Measurements from ENCODE around the gene B9D2.
"Not testable (repeated sequence)": the region's sequence is repeated elsewhere in the genome, so short reads cannot be mapped to it uniquely, and the experiment has no call there.

Gene B9D2

DNA sequence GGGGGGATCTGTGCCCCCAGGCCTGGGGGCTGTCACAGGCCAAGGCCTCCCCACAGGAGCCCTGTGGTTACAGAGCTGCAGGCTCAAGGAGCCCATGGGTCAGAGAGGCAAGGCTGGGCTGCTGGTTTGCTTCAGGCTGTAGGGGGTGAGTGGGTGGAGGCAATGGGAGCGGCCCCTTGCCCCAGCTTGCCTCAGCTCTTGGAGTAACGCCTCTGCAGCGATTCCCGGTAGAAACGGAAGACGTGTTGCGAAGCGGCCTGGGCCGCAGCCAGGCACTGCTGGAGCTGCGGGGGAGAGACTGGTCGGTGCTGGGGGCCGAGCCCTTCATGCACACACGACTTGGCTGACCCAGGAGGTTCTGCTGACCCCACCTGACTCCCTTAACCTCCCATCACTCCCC, 22.5 kb upstream of the B9D2 start:
- DNase-seq = no peak

DNA sequence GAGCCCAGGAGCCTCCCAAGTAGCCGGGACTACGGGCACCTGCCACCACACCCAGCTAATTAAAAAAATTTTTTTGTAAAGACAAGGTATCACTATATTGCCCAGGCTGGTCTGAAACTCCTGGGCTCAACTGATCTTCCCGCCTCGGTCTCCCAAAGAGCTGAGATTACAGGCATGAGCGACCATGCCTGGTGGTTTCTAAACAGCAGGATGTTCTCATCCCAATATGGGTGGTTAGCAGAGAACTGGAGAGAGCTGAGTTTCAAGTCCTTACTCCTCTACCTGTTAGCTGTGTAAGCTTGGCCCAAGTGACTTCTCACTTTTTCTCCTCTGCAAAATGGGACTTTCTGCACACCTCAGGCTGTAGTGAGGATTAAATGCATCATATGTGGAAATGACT, 20.4 kb upstream of the B9D2 start:
- DNase-seq = no peak

DNA sequence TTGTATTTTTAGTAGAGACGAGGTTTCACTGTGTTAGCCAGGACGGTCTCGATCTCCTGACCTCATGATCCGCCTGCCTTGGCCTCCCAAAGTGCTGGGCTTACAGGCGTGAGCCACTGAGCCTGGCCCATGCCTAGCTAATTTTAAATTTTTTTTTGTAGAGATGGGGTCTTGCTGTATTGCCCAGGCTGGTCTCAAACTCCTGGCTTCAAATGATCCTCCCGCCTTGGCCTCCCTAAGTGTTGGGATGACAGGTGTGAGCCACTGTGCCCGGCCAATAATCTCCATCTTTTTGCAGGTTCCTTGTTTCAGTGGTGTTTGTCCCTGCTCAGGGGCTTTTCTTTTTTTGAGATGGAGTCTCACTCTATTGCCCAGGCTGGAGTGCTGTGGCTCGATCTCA, 17.6 kb upstream of the B9D2 start:
- not testable (repeated sequence) for DNase-seq

DNA sequence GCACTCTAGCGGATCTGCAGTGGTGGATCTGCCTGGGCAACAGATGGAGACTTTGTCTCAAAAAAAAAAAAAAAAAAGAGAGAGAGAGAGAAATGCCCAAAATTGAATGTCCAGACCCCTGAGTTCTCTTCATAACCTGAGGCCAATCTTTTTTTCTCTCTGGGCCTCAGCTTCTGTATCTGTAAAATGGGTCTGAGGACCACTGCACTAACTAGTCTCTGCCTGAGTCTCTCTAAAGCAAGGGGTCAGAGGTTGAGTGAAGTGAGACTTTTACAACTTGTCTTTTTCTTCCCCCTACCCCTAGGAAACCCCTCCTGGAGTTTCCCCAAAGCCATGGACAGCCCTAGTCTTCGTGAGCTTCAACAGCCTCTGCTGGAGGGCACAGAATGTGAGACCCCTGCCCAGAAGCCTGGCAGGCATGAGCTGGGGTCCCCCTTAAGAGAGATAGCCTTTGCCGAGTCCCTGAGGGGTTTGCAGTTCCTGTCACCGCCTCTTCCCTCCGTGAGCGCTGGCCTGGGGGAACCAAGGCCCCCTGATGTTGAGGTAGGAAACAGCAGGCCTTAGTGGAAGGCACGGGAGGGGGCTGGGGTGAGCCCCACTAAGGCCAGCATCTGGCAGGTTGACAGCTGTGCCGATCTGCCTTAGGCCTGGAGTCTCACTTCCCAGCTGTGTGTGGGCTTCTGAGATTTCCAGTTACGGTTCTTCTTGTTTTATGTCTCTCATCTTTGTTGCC, 14.2 kb upstream of the B9D2 start:
- no peak for DNase-seq

DNA sequence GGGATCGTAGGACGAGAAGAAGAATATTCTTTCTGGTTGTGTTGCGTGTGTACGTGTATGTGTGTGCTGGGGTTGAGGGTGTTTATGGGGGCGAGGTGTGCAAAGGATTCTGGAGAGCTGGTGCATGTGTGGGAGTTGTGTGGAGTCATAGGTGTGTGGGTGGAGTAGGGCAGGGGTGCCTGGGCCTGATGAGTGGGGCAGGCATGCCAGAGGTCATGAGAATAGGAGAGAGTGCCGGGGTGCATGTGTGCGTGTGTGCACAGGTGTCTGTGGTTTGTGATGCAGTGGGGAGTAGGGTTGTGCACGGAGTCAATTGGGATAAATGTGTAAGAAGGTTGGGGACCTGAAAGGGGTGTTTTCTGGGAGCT, 13.0 kb upstream of the B9D2 start:
- no peak for DNase-seq

DNA sequence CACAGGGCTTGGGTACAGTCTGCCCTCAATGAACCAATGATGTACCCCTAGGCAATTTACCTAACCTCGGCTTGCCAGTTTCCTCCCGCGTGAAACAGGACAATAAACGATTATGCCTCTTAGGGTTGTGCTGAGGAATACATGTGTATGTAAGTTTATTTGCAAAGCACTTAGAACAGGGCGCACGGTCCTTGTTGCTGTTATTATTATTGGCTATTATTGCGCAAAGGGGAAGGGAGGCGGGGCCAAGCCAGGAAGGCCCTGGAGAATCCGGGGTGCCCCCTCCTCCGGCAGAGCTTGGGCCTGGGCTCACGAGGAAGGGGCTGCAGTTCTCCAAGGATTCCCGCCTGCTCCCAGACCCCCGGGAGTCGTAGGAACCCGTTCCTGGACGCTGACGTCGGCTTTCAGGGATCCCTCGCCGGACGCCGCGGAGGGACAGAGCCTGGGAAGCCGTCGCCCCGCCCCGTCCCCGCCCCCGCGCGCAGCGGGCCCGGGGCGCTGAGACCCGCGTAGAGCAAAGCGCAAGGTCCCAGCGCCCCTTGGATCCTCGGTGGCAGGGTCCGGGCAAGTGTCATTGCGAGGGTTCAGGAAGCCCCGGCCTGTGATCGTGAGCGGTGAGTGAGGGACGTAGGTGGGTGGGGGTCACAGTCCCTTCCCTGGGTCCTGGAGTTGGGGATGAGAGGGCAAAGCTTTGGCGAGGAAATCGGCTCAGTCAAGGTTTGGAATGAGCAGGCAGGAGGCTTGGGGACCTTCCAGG, 12.5 kb upstream of the B9D2 start, which contains the start of gene TMEM91:
TSS of gene TMEM91 (plus strand) at position 293 of the 757 bp plus-strand sequence. CDS start 1,777 bp downstream, outside the sequence.
- no peak for DNase-seq

DNA sequence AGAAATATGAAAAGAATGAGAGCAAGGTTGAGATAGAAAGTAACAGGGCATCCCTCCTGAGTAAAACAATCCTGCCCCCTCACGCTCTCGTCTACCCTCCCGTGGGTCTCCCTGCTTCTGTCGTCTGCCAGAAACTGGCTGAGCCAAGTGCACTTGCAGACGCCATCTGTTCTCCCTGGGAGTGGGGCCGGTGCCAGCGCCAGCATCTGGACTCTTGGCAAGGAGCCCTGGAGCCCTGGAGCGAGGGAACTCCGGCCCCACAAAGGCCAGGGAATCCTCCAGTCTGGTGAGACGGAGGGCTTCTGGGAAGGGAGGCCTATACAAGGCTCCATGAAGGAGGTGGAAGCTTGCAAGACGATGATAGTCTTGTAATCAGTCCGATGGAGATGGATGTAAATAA, 10.0 kb upstream of the B9D2 start:
- DNase-seq = peak; percentile 85

DNA sequence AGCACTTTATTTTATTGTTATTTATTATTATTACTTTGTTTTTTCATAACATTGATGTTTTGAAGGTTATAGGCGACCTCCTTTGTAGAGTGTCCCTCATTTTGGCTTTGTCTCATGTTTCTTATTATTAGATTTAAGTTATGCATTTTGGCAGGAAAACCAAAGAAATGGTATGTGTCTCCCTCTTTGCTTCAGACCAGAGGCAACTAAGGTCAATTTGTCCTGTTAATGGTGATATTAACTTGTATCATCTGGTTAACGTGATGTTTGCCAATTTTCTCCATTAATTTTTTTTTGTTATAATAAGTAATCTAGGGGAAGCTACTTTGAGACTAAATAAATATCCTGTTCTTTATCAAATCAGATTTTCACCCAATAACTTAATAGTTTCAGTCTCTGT, 8.6 kb upstream of the B9D2 start:
- no peak for DNase-seq

DNA sequence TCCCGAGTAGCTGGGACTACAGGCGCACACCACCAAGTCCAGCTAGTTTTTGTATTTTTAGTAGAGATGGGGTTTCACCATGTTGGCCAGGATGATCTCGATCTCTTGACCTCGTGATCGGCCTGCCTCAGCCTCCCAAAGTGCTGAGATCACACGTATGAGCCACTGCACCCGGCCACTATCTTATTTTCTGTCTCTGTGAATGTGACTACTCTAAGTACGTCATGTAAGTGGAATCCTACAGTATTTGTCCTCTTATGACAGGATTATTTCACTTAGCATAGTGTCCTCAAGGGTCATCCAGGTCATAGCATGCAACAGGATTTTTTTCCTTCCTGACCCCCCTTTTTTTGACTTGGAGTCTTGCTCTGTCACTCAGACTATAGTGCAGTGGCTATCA, 7.6 kb upstream of the B9D2 start:
- DNase-seq = no peak

DNA sequence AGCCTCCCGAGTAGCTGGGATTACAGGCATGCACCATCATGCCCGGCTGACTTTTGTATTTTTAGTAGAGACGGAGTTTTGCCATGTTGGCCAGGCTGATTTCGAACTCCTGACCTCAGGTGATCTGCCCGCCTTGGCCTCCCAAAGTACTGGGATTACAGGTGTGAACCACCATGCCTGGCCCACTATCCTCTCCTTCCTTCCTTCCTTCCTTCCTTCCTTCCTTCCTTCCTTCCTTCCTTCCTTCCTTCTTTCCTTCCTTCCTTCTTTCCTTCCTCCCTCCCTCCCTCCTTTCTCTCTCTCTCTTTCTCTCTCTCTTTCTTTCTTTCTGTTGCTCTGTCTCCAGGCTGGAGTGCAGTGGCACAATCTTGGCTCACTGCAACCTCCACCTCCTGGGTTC, 7.2 kb upstream of the B9D2 start:
- DNase-seq = not testable (repeated sequence)

DNA sequence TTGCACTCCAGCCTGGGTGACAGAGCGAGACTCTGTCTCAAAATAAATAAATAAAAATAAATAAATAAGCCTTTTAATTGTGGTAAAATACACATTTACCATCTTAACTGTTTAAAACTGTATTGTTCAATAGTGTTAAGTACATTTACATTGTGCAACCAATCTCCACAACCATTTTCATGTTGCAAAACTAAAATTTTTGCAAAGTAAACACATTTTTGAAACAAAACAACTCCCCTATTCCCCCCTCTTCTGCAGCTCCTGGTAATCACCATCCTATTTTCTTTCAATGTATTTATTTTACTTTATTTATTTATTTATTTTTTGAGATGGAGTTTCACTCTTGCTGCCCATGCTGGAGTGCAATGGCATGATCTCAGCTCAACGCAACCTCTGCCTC, 5.8 kb upstream of the B9D2 start:
- no peak for DNase-seq

DNA sequence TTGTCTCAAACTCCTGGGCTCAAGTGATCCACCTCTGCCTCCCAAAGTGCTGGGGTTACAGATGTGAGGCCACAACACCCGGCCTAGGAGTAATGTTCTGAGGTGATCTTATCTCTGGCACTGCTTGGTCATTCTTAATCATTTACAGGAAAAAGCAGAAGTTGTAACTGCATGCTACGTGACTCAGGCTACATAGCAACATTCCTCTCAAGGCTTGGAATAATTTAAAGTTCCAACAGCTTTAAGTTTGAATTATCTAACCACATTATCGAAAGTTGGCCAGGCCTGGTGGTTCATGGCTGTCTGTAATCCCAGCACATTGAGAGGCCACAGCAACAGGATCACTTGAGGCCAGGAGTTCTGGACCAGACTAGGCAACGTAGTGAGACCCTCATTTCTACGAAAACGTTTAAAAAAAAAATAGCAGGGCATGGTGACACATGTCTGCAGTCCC, 3.9 kb upstream of the B9D2 start:
- DNase-seq = peak; percentile 94

DNA sequence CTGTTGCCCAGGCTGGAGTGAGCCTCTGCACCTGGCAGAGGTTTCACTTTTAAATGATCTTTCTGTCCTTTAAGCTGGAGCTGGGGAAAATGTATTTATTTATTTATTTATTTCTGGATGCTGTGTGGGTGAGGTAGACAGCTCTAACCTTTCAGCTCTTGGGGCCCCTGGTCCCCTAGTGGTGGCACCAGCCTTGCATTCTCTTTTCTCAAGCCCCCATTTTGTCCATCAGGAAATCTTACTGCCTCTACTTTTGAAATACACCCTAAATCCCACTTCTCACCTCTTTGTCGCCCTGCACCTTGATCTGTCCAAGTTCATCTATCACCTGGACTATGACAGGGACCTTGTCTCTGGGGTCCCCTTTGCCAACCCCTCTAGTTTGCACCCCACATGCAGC, 2.1 kb upstream of the B9D2 start:
- peak; percentile 14 for DNase-seq

DNA sequence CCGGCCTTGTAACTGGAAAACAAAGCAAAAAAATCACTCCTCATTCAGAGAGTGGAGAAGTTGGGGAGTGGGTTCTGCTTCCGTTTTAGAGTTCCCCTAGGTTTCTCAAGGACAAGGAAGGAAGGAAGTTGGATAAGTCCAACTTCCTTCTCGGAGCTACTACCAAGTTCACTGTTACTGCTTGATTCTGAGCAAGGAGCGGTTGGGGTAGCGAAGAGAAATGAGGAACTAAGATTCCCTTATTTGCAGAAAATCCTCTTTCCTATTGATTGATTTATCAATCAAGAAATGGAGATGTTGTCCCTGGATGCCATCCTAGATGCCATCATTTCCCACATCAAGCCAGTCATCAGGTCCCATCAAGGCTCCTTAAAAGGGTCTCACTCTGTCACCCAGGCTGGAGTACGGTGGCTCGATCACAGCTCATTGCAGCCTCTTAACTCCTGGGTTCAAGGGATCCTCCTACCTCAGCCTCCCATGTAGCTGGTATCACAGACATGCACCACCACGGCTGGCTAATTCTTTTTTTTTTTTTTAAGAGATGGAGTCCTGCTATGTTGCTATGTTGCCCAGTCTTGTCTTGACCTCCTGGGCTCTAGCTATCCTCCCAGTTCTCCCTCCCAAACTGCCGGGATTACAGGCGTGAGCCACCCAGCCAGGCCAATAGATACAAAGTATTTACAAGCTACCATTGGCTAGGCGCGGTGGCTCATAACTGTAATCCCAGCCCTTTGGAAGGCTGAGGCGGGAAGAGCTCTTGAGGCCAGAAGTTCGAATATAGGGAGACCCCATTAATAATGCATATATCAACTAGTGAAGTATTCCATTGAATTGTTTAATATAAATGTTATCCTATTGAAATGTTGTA, 809 bp upstream of the B9D2 start:
- DNase-seq = no peak

DNA sequence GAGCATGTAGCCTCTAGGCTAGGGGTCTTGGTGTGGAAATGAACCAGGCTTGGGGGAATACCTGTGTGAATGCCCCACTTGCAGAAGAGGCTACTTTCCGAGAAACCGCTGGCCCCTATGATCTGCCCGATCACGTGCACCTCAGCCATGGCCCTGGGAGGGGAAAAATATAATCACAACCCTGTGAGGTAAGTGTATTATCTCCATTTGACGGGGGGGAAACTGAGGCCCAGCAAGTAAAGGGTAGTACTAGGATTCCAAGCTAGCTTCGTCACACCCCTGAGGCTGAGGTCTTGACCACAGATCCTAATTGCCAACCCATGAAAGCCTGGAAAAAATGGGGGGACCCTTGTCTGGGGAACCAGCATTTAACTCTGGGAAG, 587 bp downstream of the B9D2 start:
- no peak for DNase-seq

DNA sequence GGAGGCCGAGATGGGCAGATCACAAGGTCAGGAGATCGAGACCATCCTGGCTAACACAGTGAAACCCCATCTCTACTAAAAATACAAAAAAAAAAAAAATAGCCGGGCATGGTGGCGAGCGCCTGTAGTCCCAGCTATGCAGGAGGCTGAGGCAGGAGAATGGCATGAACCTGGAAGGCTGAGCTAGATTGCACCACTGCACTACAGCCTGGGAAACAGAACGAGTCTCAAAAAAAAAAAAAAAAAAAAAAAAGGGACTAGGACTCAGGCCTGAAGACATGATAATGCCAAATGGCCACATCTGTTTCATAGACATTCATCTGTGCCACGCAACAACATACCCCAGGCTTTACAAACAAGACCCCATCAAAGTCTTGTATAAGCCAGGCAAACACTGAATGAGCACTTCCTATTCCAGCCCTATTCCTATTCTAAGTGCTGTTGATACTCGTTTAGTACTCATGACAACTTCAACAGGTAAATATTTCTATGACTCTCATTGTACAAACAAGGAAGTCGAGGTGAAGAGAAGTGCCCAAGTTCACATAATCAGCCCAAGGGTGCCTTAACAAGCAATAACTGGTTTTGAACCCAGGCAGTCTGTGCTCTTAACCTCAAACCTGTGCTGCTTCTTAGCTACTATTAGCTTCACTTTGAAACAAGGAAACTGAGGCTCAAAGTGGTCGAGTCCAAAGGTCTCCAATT, 1.7 kb downstream of the B9D2 start:
- no peak for DNase-seq

DNA sequence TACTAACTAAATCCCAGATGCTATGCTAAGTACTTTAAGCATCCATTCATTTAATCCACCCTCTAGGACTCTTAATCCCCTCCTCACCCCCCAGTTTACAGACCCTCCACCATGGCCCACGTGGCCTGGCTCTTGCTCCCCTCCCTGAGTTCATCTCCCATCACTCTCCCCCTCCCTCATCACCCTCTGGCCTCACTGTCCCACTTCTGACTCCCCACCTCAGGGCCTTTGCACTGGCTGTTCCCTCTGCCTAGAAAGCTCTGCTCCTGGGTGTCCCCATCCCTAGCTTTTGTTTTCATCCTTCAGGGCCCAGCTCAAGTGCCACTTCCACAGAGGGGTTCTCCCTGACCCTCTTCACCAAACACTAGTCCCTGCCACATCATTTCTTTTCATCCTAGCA, 4.2 kb downstream of the B9D2 start:
- DNase-seq = no peak

DNA sequence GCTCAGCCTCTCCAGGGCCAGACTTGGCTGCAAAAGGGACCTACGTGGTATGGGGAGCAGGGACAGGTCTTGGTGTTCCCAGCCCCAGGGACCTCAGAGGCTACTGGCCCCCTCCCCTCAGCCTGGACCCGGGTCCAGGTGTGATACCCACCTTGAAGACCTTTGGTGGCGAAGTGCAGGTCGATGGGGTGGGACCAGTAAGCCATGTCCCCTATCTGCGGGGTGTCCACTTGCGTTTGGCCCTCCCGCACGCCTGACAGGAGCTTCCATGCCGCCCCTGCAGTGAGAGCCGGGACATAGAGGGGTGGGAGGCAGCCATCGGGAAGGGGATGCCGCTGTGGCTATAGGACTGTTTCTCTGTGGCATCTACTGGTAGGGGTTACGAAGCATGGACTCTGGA, 6.2 kb downstream of the B9D2 start:
- DNase-seq = no peak

DNA sequence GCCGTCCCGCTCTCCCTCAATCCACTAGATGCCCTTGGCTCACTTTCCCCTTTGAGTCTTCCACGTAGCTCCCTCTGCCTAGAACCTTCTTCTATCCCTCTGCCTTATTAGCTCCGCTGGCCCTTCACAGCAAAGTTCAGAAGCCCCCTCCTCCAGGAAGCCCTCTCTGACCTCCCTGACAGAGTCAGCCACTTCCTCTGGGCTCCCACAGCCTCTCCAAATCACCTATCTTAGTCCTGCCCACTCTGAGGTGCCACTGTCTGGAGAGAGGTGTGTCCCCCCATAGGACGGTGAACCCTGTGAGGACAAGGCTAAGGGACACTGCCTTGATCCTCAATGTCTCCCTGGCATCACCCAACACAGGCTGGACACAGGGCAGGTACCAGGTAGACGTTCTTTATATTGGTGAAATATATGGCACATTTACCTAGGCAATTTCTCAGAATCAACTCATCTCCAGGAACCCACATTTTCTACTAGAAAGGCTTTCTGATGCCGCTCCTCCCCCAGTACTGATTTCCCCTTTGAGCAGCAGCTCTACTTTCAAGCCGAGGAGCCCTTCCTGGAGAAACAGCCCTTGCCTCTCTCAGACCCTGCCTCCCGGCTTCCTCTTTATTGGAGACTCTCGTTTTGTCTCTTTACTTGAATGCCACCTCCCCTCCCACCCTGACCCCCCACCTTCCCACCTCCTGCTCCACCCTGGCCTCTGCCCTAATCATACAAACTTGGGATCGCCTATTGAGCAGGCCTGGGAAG, 6.8 kb downstream of the B9D2 start:
- DNase-seq = no peak

DNA sequence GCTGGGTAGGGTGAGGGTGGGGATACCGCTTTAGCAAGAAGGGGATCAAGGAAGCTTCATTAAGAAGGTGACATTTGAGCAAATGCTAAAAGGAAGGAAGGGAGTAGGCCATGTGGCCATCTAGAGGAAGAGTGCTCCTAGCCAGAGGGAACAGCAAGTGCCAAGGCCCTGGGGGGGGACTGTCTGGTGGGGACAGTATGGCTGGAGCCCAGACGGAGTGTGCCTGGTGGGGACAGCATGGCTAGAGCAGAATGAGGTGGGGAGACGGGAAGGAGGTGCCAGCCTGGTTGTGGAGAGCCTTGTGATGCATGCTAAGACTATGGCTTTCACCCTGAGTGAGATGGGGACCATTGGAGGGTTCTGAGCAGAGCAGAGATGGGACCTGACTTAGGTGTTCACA, 8.1 kb downstream of the B9D2 start:
- no peak for DNase-seq

DNA sequence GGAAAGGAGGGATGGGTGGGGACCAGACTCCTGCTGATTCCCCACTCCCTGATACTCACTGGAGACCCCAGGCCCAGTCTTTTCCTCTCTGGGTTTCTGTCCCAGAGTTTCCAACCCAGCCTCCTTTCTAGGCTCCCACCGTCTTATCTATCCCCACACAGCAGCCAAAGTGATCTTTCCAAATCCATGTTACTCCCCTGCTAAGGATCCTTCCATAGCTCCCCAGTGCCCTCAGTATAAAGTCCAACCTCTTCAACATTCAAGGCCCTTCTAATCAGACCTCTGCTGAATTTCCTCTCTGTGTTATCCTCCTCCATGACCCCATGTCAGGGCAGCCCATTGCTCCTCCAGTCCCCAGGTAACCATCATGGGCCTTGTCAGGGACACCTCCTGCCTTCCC, 8.9 kb downstream of the B9D2 start:
- no peak for DNase-seq

DNA sequence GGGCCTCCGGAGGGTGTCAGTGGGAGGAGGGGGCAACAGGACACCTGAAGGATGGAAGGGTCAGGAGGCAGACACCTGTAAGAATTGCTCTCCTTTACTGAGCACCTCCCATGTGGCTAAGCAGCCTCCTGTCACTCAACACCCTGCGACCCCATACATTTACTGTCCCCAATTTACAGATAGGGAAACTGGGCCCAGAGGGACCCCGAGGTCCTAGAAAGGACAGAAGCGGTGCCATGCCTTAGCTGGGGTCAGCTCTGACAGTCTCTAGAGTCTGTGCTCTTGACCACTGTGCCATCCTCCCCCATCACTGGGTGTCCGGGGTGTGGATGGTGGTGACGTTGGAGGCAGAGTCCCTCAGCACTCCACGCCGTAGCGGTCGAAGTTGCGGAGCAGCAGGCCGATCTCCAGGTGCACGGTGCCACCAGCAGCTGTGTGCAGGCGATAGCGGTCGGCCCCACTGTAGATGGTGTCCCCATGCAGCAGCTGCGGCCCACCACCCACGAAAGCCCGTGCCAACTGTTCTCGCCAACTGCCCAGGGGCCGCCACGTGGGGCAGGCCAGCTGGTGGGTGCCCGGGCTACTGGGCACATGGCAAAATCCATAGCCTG, 9.5 kb downstream of the B9D2 start:
- DNase-seq = no peak
